Activated CD4-positive, CD25-positive, alpha-beta regulatory T cell (primary cell): ENCODE results near the gene RAB40AL.
"Not testable (repeated sequence)": the region's sequence is repeated elsewhere in the genome, so short reads cannot be mapped to it uniquely, and the experiment has no call there.

ENCODE experiments used
- DNase-seq, 4 experiments: peaks; one replicate each; lab custom pipeline; 2025; lab: John Stamatoyannopoulos, UW

RAB40AL gene, protein sequence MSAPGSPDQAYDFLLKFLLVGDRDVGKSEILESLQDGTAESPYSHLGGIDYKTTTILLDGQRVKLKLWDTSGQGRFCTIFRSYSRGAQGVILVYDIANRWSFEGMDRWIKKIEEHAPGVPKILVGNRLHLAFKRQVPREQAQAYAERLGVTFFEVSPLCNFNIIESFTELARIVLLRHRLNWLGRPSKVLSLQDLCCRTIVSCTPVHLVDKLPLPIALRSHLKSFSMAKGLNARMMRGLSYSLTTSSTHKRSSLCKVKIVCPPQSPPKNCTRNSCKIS

DNA sequence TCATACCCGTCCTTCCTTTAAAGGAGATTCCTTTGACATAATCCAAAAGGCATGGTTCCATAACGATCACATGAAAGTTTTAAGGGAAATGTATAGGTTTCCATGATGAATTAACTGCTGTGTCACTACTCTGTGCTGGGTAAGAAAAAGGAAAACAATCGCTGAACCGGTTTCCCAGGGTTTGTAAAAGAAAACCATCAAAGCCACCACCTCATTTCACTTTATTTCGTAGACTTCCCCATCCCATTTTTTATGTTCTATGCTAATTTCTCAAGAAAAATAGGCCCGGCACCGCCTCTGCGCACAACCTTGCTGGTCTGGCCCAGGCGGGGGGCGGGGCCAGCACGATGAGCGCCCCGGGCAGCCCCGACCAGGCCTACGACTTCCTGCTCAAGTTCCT, at the start of gene RAB40AL:
Gene RAB40AL, plus strand, starts transcription at position 301 of the 400 bp plus-strand sequence. Its CDS starts 47 bp downstream, at position 348.
- not testable (repeated sequence) for DNase-seq

DNA sequence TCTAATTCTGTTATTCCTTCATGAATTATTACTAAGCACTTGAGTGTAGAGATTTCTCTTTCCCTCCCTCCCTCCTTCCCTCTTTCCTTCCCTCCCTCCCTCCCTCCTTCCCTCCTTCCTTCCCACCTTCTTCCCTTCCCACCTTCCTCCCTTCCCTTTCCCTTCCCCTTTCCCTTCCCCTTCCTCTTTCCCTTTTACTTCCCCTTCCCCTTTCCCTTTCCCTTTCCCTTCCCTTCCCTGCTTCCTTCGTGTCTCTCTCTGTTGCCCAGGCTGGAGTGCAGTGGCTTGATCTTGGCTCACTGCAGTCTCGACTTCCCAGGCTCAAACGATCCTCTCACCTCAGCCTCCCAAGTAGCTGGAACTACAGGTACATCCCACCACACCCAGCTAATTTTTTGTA, 49.4 kb upstream of the RAB40AL start:
- no peak for DNase-seq

GRCh38 chrX:102892103-102892502, 45.0 kb upstream of the RAB40AL start:
- DNase-seq = no peak

DNA sequence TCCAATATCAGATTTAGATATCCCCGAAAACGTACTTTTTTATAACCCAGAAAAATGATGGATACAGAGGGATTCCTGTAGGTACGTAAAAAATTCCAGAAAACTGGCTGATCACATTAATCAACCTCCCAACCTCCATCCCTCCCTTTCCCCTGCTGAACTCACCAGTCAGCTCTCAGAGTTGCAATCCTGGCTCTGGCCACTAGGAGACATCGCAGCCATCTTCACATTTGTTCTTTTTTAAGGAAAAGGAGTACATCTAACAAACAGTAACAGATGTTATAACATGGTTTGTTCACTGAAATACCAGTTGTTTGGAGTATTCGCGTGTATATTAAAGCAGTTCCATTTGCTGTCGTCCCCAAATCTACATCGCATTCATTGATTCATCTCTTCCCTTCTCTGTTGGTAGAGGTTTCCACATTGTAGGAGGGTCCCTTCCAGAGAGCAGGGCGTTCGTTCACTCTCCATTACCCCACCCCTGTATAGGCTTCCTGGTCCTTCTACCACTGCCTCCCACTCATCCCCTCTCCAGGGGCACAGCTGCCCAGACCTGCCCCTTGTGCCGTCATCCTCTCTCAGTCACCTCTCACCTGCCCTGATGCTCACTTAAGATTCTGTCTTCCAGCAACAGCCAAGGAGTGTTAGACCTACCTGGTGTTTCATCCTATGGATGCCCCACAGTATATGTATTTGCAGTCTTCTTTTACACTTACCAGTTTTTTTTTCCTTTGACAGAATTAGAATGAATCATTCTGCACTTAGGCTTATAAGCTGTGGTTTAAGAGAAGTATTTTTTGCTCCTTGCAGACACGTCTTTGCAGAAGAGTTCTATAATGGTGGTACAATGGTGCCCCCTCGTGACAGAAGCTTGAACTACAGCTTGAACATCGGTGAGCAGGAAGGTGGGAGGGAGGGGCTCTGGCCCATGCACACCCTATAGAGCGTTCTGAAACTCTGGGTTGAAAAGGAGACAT, 36.8 kb upstream of the RAB40AL start:
- peak; percentile 7 to 48 (median 30) for DNase-seq

- no peak for DNase-seq
Observed at GRCh38 chrX:102902355-102902754, 34.7 kb upstream of the RAB40AL start.

DNA sequence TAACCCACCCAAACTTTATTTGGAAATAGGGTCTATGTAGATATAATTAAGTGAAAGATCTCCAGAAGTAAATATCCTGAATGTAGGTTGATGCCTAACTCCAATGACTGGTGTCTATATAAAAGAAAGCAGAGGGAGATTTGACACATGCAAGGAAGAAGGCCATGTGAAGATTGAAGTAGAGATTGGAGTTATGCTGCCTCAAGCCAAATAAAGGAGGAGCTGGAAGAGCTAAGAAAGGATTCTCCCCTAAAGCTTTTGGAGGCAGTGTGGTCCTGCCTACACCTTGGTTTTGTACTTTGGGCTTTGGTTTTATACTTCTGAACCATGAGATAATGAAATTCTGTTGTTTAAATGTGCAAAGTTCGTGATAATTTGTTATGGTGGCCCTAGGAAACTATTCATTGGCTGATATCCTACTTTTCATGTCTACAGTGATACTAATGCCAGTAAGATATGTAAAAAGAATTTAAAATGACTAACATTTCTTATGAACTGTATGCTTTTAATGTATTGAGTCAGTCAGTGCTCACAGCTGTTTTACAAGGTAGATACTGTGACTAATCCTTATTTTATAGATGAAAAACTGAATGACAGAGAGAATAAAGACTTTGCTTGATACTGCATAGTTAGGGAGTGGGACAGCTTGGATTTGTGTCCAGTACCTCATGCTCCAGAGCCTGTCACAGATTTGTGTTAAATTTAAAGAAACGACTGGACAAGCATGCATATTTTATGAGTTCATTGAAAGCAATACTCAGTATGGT, 5.9 kb upstream of the RAB40AL start:
- DNase-seq = no peak

GRCh38 chrX:102934624-102935023, 2.4 kb upstream of the RAB40AL start:
- peak in 1 of 4 experiments; percentile 1 for DNase-seq

GRCh38 chrX:102950908-102951866, 14.1 kb downstream of the RAB40AL start:
- peak in 3 of 4 experiments; percentile 1 to 21 (median 19) for DNase-seq

DNA sequence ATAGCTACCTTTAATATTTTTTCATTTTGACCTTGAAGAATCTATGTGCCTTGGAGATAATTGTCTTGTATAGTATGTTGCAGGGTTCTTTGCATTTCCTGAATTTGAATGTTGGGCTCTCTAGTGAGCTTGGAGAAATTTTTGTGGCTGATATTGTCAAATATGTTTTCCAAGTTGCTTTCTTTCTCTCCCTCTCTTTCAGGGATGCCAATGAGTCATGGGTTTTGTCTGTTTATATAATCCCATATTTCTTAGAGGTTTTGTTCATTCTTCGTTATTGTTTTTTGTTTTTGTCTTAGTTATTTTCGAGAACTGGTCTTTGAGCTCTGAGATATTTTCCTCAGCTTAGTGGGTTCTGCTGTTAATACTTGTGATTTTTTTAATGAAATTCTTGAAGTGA, 20.7 kb downstream of the RAB40AL start:
- no peak for DNase-seq

DNA sequence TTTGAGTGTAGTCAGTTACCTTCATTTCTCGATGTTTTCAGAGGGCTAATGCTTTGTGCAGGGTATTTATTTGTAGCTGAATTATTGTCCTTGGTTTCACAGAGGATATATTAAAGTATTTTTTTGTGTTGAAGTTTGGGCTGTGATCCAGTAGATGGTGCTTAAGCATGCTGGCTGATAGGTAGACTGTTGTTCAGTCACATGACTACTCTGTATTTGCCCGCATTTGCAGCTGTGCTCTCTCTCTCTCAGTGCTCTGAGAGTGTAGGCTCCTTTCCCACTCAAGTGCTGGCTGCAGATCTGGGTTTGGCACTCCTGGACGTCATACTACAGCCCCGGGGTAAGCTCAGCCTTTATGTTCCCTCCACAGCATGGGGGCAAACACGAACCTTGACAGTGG, 21.7 kb downstream of the RAB40AL start:
- no peak for DNase-seq

DNA sequence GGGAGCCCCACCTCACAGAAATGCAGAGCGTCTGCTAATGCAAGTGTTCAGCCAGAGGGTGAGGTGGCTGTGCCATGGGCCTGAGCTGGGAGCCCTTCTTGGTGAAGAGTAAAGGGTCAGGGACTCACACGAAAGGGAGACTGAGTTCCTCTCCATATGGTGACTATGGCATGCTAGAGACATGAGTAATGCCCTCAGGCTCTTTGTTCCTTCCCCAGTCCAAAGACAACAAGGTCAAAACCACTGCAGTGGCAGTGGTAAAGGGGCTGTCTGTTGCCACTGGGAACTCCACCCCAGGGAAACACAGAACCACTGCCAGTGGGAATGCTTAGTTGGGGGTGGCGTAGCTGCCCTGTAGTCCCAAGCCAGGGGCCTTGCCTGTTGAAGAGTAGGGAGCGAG, 22.4 kb downstream of the RAB40AL start:
- no peak for DNase-seq

GRCh38 chrX:102963955-102964354, 26.9 kb downstream of the RAB40AL start:
- no peak for DNase-seq

DNA sequence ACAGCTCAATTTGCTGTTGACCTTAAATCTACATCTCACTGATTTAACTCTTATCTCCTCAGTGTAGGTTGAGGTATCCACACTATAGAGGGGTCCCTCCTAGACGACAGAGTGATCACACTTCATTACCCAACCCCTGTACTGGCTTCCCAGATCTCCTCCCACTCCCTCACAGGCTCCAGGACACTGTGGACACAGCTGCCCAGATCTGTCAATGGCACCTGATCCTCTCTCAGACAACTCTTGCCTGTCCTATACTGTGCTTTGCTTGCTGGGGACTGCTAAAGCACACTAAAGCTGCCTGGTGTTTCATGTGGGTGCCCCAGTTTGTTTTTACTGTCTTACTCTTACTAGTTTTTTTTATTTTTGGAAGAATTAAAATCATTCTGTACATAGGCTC, 27.9 kb downstream of the RAB40AL start:
- no peak for DNase-seq

DNA sequence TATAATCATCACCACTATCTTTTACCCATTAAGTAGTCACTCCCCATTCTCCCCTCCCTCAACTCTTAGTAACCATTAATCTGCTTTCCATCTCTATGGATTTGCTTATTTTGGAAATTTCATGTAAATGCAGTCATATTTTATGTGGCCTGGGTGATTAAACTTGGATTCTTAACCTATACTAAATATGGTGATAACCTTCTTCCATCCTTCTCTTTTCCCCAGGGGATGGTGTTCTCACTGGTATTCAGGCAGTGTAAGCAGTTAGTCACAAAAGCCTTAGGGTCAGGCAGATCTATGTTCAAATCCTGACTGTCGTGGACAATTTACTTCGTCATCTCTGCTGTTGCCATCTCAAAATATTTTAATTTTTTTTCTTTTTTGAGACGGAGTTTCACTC, 29.6 kb downstream of the RAB40AL start:
- DNase-seq = no peak

GRCh38 chrX:102968216-102968615, 31.1 kb downstream of the RAB40AL start:
- no peak for DNase-seq

GRCh38 chrX:102971536-102971935, 34.5 kb downstream of the RAB40AL start:
- not testable (repeated sequence) for DNase-seq

DNA sequence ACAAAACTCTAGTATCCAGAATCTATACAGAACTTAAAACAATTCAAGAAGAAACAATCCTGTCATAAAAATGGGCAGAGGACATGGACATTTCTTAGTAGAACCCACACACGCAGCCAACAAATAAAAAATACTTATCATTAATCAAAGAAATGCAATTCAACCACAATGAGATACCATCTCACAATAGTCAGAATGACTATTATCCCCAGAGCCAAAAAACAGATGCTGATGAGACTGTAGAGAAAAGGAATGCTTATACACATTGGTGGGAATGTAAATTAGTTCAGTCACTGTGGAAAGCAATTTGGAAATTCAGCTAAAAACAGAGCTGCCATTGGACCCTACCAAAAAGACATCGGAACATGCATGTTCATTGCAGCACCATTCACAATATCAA, 37.9 kb downstream of the RAB40AL start:
- no peak for DNase-seq

DNA sequence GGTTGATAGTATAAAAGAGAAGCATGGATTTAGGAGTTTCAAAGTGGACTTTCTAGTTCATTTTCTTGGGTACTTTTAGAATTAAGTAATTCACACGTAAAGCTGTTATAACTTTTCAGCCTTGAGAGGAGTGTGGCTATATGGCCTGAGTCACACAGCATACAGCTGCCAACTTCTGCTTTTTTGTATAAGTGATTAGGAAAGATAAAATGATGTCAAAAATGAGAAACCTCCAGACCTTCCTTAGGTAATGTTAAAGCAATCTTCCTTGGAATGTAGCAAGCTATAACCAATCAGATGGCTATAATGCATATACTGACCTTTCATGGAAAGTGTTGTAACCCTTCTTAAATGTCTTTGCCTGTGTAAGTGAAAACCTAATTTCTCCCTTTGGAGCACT, 39.2 kb downstream of the RAB40AL start:
- DNase-seq = no peak

DNA sequence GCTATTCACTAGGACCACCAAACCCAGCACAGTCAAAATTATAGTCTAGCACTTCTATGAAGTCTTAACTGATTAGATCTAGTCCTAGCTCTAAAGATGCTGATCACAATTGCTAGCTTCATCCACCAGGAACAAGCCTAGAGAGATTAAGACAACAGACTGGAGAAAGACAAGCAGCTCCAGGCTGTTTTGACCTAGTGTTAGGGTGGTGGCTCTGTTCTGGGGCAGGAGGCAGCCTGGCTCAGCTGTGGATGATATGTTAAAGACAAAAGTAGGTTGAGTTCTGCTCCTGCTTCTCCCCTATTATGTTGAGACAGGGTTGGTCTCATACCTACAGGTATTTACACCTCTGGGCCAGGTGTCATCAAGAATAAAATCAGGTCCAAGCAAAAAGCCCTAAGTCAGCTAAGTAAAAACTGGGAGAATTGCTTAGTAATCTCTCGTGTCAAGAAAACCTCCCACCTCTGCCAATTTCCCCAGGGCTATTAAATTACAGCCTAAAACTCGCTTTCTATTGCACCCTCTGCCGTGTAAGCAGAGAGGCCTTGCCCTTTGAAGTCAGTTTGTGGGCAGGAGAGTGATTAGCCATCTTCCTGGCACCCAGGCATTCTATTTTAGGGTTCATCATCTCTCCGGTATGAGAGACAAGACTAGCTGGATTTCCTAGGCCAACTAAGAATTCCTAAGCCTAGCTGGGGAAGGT, 39.9 kb downstream of the RAB40AL start:
- DNase-seq = no peak

GRCh38 chrX:102978594-102978993, 41.5 kb downstream of the RAB40AL start:
- no peak for DNase-seq
